ENCODE measurements around the gene OXER1. TPM values are rescaled to one million over a fixed set of nuclear protein-coding genes. Genes with fewer than 3 reads are reported as not detected.

Gene OXER1
- total RNA-seq, 4 donors from 2014 or later = 0.75 to 2.0 (median 0.96) TPM

DNA sequence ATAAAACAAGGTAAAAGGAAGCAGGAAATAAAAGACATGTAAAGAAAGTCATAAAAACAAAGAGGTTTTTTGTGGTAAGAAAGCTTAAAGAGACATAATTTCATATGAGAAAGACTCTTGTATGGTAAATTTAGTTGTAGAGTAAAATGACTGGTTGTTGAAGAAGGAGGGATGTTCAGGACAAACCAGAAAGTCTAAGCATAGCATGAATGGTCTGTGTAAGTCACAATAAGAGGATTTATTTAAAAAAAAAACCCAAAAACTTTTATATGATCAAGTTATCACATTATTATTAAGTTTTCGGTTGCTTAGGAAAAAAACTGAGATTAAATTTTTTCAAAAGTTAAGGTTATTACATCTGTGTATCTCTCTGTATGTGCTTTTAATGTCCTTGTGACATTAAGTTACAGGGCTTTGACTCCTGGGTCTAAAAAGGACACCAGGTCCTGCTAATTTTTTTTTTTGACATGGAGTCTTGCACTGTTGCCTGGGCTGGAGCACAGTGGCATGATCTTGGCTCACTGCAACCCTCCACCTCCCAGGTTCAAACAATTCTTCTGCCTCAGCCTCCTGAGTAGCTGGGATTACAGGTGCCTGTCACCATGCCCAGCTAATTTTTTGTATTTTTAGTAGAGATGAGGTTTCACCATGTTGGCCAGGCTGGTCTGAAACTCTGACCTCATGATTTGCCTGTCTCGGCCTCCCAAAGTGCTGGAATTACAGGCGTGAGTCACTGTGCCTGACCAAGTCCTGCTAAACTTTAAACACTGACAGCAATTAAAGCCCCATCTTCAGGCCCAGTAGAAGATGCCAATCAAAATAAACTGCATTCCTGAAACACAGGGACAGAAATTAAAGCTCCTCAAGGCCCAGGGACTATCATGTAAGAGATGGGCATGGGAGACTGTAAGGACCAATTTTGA is 14.2 kb upstream of the OXER1 start:
- TF ChIP-seq, protein P1, sequence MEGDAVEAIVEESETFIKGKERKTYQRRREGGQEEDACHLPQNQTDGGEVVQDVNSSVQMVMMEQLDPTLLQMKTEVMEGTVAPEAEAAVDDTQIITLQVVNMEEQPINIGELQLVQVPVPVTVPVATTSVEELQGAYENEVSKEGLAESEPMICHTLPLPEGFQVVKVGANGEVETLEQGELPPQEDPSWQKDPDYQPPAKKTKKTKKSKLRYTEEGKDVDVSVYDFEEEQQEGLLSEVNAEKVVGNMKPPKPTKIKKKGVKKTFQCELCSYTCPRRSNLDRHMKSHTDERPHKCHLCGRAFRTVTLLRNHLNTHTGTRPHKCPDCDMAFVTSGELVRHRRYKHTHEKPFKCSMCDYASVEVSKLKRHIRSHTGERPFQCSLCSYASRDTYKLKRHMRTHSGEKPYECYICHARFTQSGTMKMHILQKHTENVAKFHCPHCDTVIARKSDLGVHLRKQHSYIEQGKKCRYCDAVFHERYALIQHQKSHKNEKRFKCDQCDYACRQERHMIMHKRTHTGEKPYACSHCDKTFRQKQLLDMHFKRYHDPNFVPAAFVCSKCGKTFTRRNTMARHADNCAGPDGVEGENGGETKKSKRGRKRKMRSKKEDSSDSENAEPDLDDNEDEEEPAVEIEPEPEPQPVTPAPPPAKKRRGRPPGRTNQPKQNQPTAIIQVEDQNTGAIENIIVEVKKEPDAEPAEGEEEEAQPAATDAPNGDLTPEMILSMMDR (IDR thresholded peaks at IDR 0.05; ENCODE audit: low read depth) = no peak

DNA sequence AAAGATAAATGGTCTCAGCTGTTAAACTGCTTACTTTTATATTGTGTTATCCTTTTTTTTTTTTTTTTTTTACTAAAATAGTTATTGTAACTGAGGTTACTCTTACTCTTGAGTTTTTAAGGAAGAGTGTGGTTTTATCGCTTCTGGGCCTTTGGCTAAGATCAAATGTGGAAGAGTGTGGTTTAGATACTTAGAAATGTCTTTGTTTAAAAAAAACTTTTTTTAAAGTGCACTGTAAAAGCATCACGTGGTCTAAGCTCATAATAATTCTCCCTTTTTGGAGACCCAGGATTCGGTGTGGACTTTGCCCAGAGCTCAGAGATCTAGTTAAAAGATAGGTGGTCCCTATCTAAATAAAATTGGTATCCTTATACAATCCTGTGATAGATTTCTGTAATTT is 11.9 kb upstream of the OXER1 start:
- TF ChIP-seq, protein P1 (IDR thresholded peaks at IDR 0.05; ENCODE audit: low read depth) = no peak

DNA sequence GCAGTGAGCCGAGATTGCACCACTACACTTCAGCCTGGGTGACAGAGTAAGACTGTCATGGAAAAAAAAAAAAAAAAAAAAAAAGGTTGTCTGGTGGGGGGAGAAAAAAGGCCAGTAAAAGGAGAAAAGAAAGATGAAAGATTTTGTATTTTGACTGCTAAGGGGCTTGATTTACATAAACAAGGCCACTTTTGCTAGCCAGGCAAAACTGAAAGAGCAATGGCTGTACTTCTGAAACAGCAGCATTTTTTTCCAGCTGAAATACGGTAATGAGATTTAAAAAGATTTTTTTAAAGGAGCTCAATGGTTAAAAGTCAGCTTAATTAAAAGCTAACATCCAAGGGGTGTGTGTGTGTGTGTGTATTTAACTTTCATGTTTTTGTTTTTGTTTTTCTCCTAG is 11.3 kb upstream of the OXER1 start:
- TF ChIP-seq, protein P1 (IDR thresholded peaks at IDR 0.05; ENCODE audit: low read depth) = no peak

DNA sequence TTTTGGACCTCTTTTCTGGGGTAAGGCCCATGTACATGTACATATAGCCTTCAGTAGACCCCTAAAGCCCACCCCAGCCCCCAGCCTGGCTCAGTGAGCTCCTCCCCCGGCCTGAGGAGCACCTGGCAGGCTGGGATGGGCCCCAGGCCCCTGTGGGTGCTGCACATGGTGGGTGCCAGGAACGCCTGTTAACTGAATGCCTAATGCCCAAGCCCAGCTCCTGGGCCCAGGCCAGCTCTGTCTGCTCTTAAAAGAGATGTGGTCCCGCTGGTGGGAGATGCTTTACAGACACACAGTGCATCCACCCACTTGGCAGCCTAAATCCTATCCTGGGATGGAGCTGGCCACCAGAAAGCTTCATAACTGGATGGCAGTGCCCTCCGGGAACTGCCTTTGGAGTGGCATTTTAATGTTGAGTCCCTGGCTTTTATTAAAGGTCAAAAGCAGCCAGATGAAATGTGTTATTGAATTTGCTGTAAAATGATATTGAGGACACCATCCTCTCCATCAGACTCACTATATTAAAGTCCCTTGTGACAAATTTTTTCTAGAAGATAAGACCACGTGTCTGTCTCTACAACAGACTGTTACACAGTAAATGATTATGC is 7.7 kb upstream of the OXER1 start:
- TF ChIP-seq, protein P1 (IDR thresholded peaks at IDR 0.05; ENCODE audit: low read depth) = no peak

DNA sequence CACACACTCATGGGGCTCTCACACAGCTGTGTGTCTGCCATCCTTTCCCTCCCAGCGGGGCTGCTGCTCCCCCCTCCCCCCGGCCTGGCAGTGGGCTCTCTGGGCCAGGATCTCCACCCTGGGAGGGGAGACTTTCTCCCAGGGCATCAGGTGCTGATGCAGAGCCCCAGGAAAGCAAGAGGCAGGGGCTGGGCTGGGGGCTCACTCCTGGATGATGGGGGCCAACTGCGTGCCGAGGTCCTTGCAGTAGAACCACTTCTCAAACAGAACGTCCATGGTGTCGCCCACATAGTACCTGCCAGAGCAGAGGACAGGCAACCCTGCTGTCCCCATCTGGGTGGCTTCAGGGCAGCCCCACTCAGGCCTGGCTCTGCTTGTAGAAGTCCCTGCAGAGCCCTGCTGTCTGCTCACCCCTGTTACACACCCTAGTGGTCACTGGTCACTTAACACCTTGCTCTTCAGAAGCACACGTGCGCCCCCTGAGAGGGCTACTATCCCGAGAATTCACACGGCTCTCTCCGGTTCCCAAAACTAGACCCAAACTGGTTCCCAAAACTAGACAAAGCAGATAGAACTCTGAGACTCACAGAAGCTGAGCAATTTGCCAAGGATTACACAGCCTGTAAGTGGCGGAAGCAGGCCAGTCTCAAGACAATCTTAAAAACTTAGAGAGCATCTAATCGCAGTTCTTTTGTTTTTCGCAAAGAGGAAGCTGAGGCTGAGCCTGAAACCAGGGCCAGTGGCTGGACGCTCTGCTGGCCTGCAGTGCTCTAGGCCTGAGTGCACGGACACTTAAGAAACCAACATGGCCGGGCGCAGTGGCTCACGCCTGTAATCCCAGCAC is 6.6 kb upstream of the OXER1 start:
- TF ChIP-seq, protein P1 (IDR thresholded peaks at IDR 0.05; ENCODE audit: low read depth) = no peak

DNA sequence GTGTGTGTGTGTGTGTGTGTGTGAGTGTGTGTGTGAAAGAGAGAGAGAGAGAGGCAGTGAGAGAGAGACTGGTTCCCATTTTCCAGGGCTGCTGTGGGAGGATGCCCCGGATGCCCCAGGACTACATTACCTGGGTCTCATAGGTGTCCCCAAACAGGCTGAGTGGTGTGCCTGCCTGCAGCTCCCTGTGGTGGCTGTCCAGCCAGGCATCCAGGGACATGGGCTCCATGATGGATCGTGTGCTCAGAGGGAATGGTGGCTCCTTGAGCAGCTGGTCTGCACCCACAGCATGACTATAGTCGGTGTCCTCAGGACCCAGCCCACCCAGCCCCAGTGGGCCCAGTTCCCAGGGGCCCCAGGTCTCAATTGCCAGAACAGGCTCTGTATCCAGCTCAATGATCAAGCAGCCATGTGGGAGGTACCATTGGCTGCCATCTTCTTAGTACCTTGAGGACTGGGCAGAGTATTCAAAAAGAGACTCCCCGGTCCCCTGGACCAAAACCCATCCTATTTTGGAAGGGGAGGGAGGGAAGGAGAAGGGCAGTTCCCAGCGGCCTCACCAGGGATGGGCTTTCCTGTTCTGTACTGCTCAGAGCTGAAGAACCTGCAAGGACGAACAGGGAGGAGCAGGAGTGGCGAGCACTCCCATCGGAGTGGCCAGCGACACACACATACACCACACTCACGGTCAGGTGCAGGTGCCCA is 5.8 kb upstream of the OXER1 start:
- TF ChIP-seq, protein P1 (IDR thresholded peaks at IDR 0.05; ENCODE audit: low read depth) = no peak

Data from subcutaneous adipose tissue (tissue), 4 donors.